HUES48 (cell line): Measurements from ENCODE around the gene C1S.
"Not testable (repeated sequence)": the region's sequence is repeated elsewhere in the genome, so short reads cannot be mapped to it uniquely, and the experiment has no call there.

Source experiments
- H3K27ac ChIP-seq: one replicate; pipeline ENCODE4 v1.7.0; 2013; ENCODE audit warnings: low read depth, low read length, inconsistent platforms
- H3K27me3 ChIP-seq: 2 replicates; pipeline ENCODE4 v1.6.1; 2013; ENCODE audit warnings: mild to moderate bottlenecking, low read length; ENCODE audit not compliant: control insufficient read depth, insufficient read depth
- H3K36me3 ChIP-seq: 2 replicates; pipeline ENCODE4 v1.6.1; 2013; ENCODE audit warnings: low read length; ENCODE audit not compliant: control insufficient read depth, insufficient read depth
- H3K4me1 ChIP-seq: 2 replicates; pipeline ENCODE4 v1.6.1; 2013; ENCODE audit warnings: mild to moderate bottlenecking, low read length; ENCODE audit not compliant: control insufficient read depth, insufficient read depth
- H3K4me3 ChIP-seq: 2 replicates; pipeline ENCODE4 v1.5.1; 2013; ENCODE audit warnings: mild to moderate bottlenecking, low read depth, low read length
- H3K9ac ChIP-seq: 2 replicates; pipeline ENCODE4 v1.6.1; 2013; ENCODE audit warnings: mild to moderate bottlenecking, low read depth, low read length, moderate library complexity
- H3K9me3 ChIP-seq: 2 replicates; pipeline ENCODE4 v1.6.1; 2013; ENCODE audit warnings: low read length; ENCODE audit not compliant: control insufficient read depth, insufficient read depth

The C1S gene

DNA sequence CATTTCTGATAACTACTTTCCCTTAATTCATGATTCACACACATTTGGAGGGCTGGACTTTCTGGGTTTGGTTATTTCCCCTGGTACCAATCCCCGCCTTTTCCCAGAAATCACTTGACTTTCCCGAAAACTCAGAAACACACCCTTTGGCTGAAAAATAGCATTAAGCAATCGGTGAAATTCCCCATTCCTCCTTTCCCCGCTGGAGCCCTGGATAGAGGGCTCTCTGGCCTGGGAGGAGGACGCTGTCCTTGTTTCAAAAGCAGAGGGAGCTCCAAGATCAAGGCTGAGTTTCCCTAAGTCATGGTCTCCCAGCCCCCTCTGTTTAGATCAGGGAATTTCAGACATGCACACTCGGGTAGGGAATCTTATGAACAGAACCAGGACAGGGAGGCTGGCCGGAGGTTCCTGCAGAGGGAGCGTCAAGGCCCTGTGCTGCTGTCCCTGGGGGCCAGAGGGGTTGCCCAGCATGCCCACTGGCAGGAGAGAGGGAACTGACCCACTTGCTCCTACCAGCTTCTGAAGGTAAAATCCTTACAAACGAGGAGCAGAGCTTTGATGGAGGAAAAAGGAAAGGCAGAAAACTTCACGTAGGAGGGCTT is at the start of gene C1S:
Gene C1S, plus strand, starts transcription at position 366 of the 602 bp plus-strand sequence. CDS start 1,195 bp downstream, outside the sequence.
- no peak within 1 kb of the TSS; the same call in 1 of the 2 replicates for H3K9ac ChIP-seq
- H3K27ac ChIP-seq: no peak within 1 kb of the TSS
- no peaks in the 10 kb centered on the region for H3K36me3 ChIP-seq
- no peak within 1 kb of the TSS for H3K4me3 ChIP-seq
- H3K9me3 ChIP-seq: no peaks in the 10 kb centered on the region
- no peaks in the 10 kb centered on the region for H3K27me3 ChIP-seq
- H3K4me1 ChIP-seq: peaks cover 9% of the 10 kb centered on the region

DNA sequence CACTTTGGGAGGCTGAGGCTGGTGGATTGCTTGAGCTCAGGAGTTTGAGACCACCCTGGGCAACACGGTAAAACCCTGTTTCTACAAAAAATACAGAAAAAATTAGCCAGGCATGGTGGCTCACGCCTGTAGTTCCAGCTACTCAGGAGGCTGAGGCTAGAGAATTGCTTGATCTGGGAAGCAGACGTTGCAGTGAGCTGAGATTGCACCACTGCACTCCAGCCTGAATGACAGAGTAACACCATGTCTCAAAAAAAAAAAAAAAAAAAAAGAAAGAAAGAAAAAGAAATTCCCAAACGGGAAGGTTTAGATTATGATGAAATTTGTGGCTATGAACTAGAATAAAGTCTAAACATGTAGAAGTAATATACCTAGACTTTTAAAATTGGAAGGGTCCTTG is 49.1 kb upstream of the C1S start:
- H3K9ac ChIP-seq, H3K9me3 ChIP-seq, H3K27ac ChIP-seq, H3K4me1 ChIP-seq, H3K4me3 ChIP-seq, H3K27me3 ChIP-seq: not testable (repeated sequence)
- peaks cover 22% of the 10 kb centered on the region; the same call in 1 of the 2 replicates for H3K36me3 ChIP-seq

DNA sequence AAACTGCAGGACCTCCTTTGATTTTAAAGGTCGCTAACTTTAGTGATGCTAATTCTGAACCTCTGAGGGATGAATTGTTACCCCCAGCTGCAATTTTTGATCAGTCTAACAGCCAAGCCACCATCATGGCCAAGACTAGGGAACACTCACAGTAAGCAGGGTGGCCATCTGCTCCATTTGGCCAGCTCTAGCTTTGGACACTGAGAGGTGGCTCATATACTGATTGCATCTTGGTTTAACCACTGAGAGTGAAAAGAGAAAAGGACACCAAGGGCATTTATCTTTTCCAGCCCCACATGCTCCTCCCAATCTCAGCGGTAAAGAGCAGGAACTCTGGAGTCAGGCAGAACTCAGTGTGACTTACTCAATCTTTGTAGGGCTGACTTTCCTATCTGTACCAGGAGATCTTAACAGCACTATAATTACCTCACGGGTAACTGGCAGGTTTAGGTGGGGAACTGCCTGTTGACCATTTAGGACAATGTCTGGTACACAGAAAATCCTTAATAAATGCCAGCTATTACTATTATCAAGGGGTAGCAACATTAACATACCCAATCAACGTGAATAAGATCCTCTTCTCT is 48.4 kb upstream of the C1S start:
- Histone ChIP-seq H3K9me3 (no peaks in the 10 kb centered on the region), H3K4me1 (0 out of 2 replicates have a peak, but pooled peaks cover 3% of the 10 kb centered on the region), H3K27me3 (no peaks in the 10 kb centered on the region), H3K4me3 (no peak overlapping the region), H3K9ac (no peak overlapping the region), H3K36me3 (peaks cover 25% of the 10 kb centered on the region; the same call in 1 of the 2 replicates), H3K27ac (no peak overlapping the region)

DNA sequence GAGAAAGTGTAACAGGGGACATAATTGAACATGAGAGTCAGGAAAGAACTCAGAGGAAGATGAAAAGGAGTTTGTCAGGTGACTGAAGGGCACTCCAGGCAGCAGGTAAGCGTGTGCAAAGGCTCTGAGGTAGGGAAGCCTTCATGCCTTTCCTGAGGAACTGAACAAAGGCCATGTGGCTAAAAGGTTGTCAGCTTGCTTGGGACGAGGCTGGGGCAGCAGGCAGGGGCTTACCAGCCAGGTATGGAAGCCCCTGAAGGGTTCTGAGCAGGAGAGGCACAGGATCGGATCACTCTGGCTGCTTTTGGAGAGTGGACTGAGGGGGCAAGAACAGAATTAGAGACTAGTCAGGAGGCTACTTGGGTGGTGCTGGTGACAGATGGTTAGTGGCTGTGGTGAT is 47.4 kb upstream of the C1S start:
- no peak overlapping the region for H3K27ac ChIP-seq
- H3K27me3 ChIP-seq: no peaks in the 10 kb centered on the region
- peaks cover 25% of the 10 kb centered on the region; the same call in 1 of the 2 replicates for H3K36me3 ChIP-seq
- no peak overlapping the region for H3K9ac ChIP-seq
- no peak overlapping the region for H3K4me3 ChIP-seq
- no peaks in the 10 kb centered on the region for H3K9me3 ChIP-seq
- H3K4me1 ChIP-seq: peaks cover 9% of the 10 kb centered on the region; the same call in 1 of the 2 replicates

DNA sequence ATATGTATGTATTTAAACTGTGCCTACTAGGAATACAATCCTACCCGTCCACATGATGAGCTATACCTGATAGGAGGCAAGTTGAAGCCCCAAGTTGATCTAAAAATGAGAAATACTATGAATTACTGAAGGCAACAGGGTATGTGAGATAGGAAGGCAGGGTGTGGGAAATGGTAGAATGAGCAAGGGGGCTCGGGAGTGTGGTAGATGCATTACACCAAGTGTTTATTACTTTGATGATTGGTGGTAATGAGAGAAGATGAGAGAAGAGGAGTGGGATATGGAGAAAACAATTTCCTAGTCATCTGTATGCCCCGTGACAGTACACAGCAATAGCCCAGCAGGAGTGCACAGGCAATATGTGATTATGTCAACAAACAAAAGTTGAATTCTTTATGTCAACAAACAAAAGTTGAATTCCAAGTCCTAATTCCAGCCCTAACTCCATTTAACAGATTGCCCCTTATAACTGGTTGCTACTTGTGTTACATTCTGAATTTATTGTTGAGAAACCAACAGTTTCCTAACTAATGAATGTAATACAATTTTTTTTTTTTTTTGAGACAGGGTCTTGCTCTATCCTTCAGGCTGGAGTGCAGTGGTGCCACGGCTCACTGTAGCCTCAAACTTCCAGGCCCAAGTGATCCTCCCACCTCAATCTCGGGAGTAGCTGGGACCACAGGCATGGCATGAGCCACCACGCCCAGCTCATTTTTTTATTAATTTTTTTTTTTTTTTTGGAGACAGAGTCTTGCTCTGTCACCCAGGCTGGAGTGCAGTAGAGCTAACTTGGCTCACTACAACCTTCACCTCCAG is 44.8 kb upstream of the C1S start:
- Histone ChIP-seq H3K4me1 (peaks cover 12% of the 10 kb centered on the region; the same call in 1 of the 2 replicates), H3K9me3 (no peaks in the 10 kb centered on the region), H3K27me3 (no peaks in the 10 kb centered on the region), H3K4me3 (no peak overlapping the region), H3K9ac (no peak overlapping the region), H3K27ac (no peak overlapping the region), H3K36me3 (peaks cover 25% of the 10 kb centered on the region; the same call in 1 of the 2 replicates)

DNA sequence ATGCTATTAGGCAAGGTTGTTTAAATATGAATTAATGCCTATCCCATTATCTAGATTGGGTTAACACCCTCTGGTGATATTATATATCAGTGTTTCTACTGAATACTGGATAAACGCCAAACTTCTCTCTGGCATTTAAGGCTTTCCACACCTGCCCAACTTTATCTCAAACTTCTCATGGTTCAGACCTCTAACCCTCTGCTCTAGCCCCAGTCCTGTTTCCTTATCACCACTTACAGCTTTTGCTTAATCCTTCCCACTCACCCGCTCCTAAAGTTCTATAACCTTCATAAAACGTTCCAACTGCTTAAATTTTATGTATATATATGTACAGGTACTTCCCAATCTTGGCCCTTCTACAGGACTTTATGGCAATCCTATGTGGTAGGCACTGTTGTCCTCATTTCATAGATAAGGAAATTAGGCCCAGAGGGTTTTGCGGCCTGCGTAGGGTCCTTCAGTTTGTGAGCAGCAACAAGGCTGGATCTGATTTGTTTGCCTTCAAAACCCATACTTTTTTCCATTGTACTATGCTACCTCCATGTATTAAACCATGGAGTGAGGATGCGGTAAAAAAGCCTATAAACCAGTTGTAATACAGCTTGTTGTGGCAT is 43.5 kb upstream of the C1S start:
- peaks cover 12% of the 10 kb centered on the region; the same call in 1 of the 2 replicates for H3K4me1 ChIP-seq
- no peaks in the 10 kb centered on the region for H3K9me3 ChIP-seq
- no peak overlapping the region for H3K27ac ChIP-seq
- H3K27me3 ChIP-seq: no peaks in the 10 kb centered on the region
- peaks cover 25% of the 10 kb centered on the region; the same call in 1 of the 2 replicates for H3K36me3 ChIP-seq
- H3K9ac ChIP-seq: no peak overlapping the region
- peak overlapping the region; percentile 71 for H3K4me3 ChIP-seq

DNA sequence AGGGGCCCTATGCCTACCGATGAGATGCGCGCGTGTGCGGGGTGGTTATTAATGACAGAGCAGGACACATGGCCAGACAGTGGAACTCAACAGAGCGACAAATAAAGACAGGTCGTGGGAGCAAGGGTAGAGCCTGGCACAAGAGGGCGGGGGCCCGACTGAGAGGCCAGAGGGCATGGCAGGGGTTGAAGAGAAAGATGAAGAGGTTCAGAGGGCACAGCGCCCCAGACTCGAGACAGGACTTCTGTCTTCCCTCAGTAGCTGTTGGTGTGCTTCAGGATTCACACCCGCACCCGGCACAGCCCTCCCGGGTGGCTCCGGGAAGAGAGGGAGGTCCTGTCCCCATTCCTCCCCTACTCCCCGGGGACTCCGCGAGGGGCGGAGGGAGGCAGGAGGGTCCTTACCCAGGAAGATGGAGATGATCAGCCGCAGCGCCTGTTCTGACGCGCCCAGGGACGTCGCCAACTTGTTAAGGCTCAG is 42.6 kb upstream of the C1S start:
- H3K27me3 ChIP-seq: no peaks in the 10 kb centered on the region
- no peaks in the 10 kb centered on the region for H3K9me3 ChIP-seq
- peak overlapping the region; percentile 27; the same call in 1 of the 2 replicates for H3K9ac ChIP-seq
- peak overlapping the region; percentile 98 for H3K27ac ChIP-seq
- peaks cover 12% of the 10 kb centered on the region; the same call in 1 of the 2 replicates for H3K4me1 ChIP-seq
- H3K4me3 ChIP-seq: peak overlapping the region; percentile 71
- H3K36me3 ChIP-seq: peaks cover 20% of the 10 kb centered on the region; the same call in 1 of the 2 replicates

DNA sequence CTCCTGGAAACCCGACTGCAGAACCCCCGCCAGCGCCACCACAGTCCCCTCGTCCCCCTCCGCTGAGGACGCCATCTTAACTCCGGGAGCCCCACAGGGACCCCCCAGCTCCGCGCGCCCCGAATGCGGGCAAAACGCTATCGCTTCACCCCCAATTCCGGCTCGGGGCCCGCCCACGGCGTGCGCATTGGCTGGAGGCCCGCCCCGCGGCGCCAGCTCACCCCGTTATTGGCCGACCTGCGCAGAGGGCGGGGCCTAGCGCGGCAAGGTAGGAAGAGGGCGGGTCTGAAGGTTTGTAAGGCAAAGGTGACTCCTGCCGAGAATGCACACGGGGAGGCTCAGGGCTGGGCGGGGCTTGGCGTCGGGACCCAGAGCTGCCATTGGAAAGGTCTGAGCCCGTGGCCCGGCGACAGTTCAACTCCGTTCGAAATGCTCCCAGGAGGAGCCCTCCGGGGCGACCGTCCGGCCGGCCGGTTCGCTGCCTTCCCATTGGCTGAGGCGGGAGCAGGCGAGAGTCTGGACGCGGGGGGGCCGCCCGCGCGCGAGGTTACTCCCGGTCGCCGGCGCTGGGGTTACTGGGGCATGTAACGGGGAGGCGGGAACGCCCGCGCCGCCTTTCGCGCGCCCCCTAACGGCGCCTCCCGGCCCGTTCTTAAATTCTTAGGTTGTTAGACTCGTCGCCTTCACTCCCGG is 42.0 kb upstream of the C1S start, which contains the start of gene LPCAT3:
Gene LPCAT3, minus strand, starts transcription at position 127 of the 693 bp plus-strand sequence. Its CDS starts 52 bp downstream, at position 75.
- peaks cover 14% of the 10 kb centered on the region; the same call in 1 of the 2 replicates for H3K36me3 ChIP-seq
- peak within 1 kb of the TSS; percentile 71 for H3K4me3 ChIP-seq
- peak within 1 kb of the TSS; percentile 98 for H3K27ac ChIP-seq
- no peaks in the 10 kb centered on the region for H3K9me3 ChIP-seq
- no peaks in the 10 kb centered on the region for H3K27me3 ChIP-seq
- peaks cover 12% of the 10 kb centered on the region; the same call in 1 of the 2 replicates for H3K4me1 ChIP-seq
- H3K9ac ChIP-seq: peak within 1 kb of the TSS; percentile 47

DNA sequence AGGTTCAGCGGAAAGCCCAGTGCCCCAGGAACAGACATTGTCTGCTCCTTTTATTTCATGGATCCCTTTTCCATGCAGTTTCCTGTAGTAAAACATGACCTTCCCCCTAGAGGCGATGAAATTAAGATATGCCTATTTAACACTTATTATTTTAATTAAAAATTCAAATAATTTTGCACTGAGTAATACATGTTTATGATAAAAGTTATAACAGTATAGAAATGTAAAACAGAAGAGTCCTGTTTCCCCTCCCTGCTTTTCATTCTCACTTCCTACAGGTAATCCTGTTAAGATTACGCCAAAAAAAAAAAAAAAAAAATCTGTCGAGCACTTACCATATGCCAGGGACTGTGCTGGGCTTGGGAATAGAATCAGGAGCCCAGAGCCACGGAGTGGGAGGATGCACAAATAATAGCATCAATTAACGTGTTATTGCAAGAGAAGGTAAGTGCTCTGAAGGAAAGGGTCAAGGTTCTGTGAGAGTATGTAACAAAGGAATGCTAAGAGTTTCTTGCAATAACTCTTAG is 41.4 kb upstream of the C1S start:
- no peak overlapping the region; the same call in 1 of the 2 replicates for H3K9ac ChIP-seq
- H3K27me3 ChIP-seq: no peaks in the 10 kb centered on the region
- H3K4me3 ChIP-seq: peak overlapping the region; percentile 71
- H3K9me3 ChIP-seq: no peaks in the 10 kb centered on the region
- H3K4me1 ChIP-seq: peaks cover 12% of the 10 kb centered on the region; the same call in 1 of the 2 replicates
- peaks cover 8% of the 10 kb centered on the region; the same call in 1 of the 2 replicates for H3K36me3 ChIP-seq
- peak overlapping the region; percentile 98 for H3K27ac ChIP-seq

DNA sequence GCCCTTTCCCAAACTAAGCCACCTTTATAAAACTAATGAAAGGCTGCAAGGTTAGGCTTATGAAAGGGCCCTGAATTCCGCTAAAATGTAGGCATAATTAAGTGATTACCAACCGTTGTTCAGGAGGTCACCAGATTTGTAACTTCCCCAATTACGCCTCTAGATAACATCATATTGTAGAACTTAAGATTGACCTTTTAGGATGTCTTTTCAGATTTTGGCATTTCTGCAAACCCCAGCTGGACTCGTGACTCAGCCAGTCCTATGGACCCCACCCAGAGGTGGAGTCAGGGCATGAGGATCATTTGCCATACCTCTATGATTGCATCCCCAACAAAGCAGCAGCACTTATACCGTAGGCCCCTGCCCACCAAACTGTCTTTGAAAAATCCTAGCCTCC is 38.6 kb upstream of the C1S start:
- Histone ChIP-seq H3K36me3 (no peaks in the 10 kb centered on the region), H3K27ac (no peak overlapping the region), H3K4me1 (peaks cover 10% of the 10 kb centered on the region; the same call in 1 of the 2 replicates), H3K27me3 (no peaks in the 10 kb centered on the region), H3K9me3 (no peaks in the 10 kb centered on the region), H3K9ac (no peak overlapping the region), H3K4me3 (no peak overlapping the region)
